ENCODE data around the gene CCDC34. TPM values are rescaled to one million over a fixed set of nuclear protein-coding genes. Genes with fewer than 3 reads are reported as not detected.

Gene CCDC34
- total RNA-seq, 1 donor from 2014 or later: 5.6 TPM

DNA sequence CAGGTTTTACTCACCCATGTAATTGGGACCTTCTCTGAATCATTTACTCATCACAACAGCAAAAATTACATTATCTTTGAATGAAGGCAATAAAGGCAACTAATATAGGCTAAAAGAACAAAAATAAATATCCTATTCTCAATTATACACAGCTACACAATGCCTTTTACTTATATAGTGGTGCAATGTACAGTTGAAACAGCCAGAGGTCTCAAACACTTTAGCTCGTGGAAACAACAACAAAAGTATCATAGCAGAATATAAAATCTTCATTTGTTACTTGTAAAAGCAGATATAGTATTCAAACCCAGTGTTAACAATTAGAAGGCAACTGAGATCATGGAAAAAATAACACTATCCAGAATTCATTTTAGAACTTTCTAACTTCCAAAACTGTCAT is 20.6 kb upstream of the CCDC34 start:
- TF ChIP-seq, protein P1, sequence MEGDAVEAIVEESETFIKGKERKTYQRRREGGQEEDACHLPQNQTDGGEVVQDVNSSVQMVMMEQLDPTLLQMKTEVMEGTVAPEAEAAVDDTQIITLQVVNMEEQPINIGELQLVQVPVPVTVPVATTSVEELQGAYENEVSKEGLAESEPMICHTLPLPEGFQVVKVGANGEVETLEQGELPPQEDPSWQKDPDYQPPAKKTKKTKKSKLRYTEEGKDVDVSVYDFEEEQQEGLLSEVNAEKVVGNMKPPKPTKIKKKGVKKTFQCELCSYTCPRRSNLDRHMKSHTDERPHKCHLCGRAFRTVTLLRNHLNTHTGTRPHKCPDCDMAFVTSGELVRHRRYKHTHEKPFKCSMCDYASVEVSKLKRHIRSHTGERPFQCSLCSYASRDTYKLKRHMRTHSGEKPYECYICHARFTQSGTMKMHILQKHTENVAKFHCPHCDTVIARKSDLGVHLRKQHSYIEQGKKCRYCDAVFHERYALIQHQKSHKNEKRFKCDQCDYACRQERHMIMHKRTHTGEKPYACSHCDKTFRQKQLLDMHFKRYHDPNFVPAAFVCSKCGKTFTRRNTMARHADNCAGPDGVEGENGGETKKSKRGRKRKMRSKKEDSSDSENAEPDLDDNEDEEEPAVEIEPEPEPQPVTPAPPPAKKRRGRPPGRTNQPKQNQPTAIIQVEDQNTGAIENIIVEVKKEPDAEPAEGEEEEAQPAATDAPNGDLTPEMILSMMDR (IDR thresholded peaks at IDR 0.05; ENCODE audit: unreplicated experiment): no peak
- H3K9me3 Mint-ChIP-seq (ENCODE audit: unreplicated experiment): no peaks in the 10 kb centered on the region
- no peak overlapping the region for H3K27ac Mint-ChIP-seq (ENCODE audit: unreplicated experiment)
- H3K4me3 Mint-ChIP-seq (ENCODE audit: unreplicated experiment): no peak overlapping the region
- DNase-seq (ENCODE audit: low spot score): no peak
- no peaks in the 10 kb centered on the region for H3K27me3 Mint-ChIP-seq (ENCODE audit: unreplicated experiment)
- H3K36me3 Mint-ChIP-seq (ENCODE audit: low read depth, unreplicated experiment): no peaks in the 10 kb centered on the region
- H3K4me1 Mint-ChIP-seq (ENCODE audit: unreplicated experiment): peaks cover 7% of the 10 kb centered on the region

DNA sequence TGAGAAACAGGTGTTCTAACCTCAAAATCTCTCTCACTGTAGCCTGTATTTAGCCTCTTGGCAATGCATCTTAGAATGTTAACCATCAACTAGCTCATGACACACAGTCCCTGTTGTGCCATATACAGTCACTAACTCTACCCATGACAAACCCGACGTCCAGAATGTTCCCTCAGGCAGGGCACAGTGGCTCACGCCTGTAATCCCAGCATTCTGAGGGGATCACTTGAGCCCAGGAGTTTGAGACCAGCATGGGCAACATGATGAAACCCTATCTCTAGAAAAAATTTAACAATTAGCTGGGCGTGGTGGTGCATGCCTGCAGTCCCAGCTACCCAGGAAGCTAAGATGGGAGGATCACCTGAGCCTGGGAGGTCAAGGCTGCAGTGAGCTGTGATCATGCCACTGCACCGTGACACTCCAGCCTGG is 18.2 kb upstream of the CCDC34 start:
- TF ChIP-seq, protein P1 (IDR thresholded peaks at IDR 0.05; ENCODE audit: unreplicated experiment): no peak
- Mint-ChIP-seq H3K4me3 (ENCODE audit: unreplicated experiment) (no peak overlapping the region), H3K4me1 (ENCODE audit: unreplicated experiment) (peaks cover under 1% of the 10 kb centered on the region), H3K9me3 (ENCODE audit: unreplicated experiment) (no peaks in the 10 kb centered on the region), H3K36me3 (ENCODE audit: low read depth, unreplicated experiment) (no peaks in the 10 kb centered on the region), H3K27me3 (ENCODE audit: unreplicated experiment) (no peaks in the 10 kb centered on the region), H3K27ac (ENCODE audit: unreplicated experiment) (no peak overlapping the region)
- DNase-seq (ENCODE audit: low spot score): no peak

DNA sequence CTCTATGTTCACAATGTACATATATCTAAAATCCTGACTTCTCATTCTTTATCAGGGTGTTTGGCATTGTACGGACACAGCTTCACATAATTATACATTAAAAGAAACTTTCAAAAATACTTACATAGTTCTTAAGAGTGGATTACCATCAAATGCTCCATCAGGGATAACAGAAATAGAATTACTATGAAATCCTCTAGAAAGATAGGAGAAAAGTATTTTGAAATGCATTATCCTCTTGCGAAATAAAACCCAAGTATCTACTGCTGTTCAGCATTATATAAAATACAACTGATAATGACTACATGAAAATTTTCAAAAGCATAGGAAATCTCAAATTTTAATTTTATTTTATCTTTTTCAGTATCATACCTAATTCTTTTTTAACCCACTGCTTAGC is 17.8 kb upstream of the CCDC34 start:
- no peaks in the 10 kb centered on the region for H3K36me3 Mint-ChIP-seq (ENCODE audit: low read depth, unreplicated experiment)
- TF ChIP-seq, protein P1 (IDR thresholded peaks at IDR 0.05; ENCODE audit: unreplicated experiment): no peak
- no peak overlapping the region for H3K27ac Mint-ChIP-seq (ENCODE audit: unreplicated experiment)
- no peaks in the 10 kb centered on the region for H3K27me3 Mint-ChIP-seq (ENCODE audit: unreplicated experiment)
- no peak overlapping the region for H3K4me3 Mint-ChIP-seq (ENCODE audit: unreplicated experiment)
- no peak for DNase-seq (ENCODE audit: low spot score)
- no peaks in the 10 kb centered on the region for H3K9me3 Mint-ChIP-seq (ENCODE audit: unreplicated experiment)
- no peaks in the 10 kb centered on the region for H3K4me1 Mint-ChIP-seq (ENCODE audit: unreplicated experiment)

DNA sequence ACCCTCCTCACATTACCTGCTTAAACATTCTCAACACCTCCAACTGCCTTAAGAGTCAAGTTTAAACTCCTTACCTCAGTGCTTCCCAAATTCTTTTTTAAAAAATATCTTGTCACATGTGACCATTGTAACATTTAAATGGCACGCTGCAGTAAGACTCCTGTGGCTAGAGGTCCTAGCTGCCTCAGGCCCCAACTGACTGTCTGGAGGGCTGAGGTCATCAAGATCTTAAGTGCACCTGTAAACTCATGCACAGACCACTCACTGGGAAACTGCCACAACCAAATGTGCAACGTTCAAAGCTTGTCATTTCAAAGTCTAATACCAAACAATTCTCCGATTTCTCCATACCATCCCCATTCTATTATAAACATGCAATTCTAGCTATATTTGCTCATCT is 16.4 kb upstream of the CCDC34 start:
- DNase-seq (ENCODE audit: low spot score): no peak
- H3K9me3 Mint-ChIP-seq (ENCODE audit: unreplicated experiment): no peaks in the 10 kb centered on the region
- TF ChIP-seq, protein P1 (IDR thresholded peaks at IDR 0.05; ENCODE audit: unreplicated experiment): no peak
- no peaks in the 10 kb centered on the region for H3K36me3 Mint-ChIP-seq (ENCODE audit: low read depth, unreplicated experiment)
- H3K4me1 Mint-ChIP-seq (ENCODE audit: unreplicated experiment): no peaks in the 10 kb centered on the region
- no peak overlapping the region for H3K4me3 Mint-ChIP-seq (ENCODE audit: unreplicated experiment)
- no peak overlapping the region for H3K27ac Mint-ChIP-seq (ENCODE audit: unreplicated experiment)
- no peaks in the 10 kb centered on the region for H3K27me3 Mint-ChIP-seq (ENCODE audit: unreplicated experiment)

DNA sequence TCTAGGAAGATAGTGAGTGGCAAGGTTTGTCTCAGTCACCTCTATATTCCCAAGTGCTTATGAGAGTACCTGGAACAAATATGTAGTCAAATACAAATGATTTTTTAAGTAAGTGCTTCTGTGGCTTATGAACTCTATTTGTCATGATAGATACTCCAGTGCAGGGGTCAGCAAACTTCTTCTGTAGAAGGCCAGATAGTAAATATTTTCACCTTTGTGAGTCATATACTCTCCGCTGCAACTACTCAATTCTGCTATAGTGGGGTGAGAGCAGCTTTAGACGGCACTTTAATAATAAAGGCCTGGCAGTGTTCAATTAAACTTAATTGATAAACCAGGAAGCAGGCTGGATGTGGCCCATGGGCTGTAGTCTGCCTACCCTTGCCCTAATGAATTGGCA is 12.4 kb upstream of the CCDC34 start:
- H3K27ac Mint-ChIP-seq (ENCODE audit: unreplicated experiment): no peak overlapping the region
- no peaks in the 10 kb centered on the region for H3K27me3 Mint-ChIP-seq (ENCODE audit: unreplicated experiment)
- no peak overlapping the region for H3K4me3 Mint-ChIP-seq (ENCODE audit: unreplicated experiment)
- TF ChIP-seq, protein P1 (IDR thresholded peaks at IDR 0.05; ENCODE audit: unreplicated experiment): no peak
- H3K9me3 Mint-ChIP-seq (ENCODE audit: unreplicated experiment): no peaks in the 10 kb centered on the region
- no peaks in the 10 kb centered on the region for H3K4me1 Mint-ChIP-seq (ENCODE audit: unreplicated experiment)
- H3K36me3 Mint-ChIP-seq (ENCODE audit: low read depth, unreplicated experiment): no peaks in the 10 kb centered on the region
- DNase-seq (ENCODE audit: low spot score): no peak
